NCI-H1930 (cell line): Measurements from ENCODE around the gene LYL1.
"Not testable (repeated sequence)": the region's sequence is repeated elsewhere in the genome, so short reads cannot be mapped to it uniquely, and the experiment has no call there.

ENCODE experiments used
- DNase-seq, 2 experiments: peaks; one replicate each; lab custom pipeline; 2025; lab: John Stamatoyannopoulos, UW

The LYL1 gene

DNA sequence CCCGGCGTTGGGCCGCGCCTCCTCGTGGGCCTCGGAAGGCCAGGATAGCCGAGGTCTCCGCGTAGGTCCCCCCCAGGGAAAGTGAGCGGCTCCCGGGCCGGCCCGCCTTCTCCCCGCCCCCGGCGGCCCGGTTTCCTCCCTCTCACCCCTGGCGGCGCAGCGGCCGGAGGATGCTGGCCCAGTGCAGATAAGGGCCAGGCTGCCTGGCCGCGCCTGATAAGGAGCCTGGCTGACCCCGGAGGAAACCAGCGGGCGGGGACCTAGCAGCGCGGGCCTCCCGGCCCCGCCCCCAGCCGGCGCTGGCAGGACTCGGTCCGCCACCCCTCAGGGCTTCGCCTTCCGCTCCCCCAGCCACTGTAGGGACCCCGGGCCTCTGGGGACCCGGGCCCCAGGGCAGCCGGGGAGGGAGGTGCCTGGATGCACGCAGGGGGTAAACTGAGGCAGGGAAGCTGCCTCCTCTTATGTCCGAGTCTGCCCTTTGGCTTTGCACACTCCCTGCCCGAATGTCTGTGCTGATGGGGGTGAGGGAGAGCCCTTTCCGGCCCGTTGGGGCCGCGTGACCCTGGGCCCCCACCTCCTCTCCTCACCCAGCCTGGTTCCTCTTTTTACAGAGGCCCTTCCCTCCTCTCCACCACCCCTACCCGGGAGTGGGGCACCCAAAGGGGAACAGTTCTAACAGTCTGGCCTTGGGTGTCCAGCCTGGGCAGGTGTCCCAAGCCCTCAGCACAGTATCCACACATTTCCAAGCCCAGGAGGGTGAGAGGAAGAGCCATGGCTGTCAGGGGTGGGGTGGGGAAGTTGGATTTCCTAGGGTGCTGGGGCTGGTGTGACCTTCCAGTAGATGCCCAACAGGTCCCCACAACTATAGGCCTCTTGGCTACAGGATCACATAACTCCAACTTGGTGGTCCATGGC is at the start of gene LYL1:
Gene LYL1 (minus strand): TSS at position 193 of the 915 bp plus-strand sequence. CDS start 1,687 bp downstream, outside the sequence.
- no peak for DNase-seq

DNA sequence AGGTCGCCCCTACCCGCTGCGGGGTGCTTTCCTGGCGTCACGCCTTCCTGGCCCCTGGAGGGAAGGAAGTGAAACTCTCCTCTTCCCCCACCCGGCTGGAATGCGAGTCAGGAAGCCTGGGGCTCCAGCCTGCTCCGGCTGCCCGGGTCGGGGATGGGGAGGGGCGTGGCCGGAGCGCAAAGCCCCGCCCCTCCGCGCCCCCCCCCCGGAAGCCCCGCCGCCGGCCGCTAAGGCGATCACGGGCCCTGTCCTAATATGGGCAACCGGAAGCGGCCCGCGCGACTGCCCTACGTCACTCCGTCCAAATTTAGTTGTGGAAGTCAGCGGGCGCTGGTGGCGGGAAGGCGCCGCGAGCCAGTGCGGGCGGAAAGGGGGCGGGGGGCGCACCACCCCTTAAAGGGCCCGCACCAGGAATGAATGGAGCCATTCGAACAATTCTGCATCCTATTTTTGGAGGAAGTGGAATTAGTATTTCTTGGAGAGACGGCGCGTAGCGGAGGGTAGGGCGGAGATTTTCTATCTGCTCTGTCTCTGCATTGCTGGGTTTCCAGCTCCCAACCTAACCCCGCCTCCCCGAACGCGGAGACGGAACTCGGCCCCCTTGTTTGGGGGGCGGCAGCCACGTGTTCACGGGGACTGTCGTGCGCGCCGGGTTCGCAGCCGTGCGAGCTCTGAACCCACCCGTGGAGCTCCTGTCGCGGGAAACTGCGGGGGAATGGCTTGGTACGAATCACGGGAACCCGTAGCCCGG is 49.1 kb upstream of the LYL1 start:
- DNase-seq = peak; percentile 87 to 93

DNA sequence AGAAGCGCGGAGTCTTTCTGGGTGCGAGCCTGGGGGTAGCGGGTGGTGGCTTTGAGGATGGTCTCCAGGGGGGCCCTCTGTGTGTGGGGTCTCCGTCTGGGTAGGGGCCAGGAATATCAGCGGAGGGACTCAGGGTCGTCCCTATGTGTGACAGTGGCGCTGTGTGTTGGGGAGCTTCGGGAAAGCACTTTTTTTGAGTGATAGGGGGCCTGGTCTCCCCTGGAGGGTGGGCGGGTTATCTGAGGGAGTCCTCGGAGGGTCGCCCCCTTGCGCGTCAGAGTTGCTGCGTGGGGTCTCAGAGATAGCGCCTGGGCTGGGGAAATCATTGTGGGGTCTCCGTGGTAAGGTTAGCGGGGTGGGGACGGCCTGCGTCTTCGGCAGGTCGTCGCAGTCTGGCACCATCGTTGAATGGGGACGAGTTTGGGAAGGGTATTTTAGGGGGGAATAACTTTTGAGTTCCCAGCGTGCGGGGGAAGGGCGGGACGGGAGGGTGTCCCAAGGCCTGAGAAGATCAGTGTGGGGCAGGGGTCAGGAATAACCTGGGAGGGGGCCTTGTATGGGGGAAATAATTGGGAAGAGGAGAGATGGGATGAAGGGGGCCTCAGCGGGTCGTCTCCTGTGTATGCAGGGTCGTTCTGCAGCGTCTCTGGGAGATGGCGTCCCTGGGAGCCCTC is 48.4 kb upstream of the LYL1 start:
- DNase-seq = no peak

DNA sequence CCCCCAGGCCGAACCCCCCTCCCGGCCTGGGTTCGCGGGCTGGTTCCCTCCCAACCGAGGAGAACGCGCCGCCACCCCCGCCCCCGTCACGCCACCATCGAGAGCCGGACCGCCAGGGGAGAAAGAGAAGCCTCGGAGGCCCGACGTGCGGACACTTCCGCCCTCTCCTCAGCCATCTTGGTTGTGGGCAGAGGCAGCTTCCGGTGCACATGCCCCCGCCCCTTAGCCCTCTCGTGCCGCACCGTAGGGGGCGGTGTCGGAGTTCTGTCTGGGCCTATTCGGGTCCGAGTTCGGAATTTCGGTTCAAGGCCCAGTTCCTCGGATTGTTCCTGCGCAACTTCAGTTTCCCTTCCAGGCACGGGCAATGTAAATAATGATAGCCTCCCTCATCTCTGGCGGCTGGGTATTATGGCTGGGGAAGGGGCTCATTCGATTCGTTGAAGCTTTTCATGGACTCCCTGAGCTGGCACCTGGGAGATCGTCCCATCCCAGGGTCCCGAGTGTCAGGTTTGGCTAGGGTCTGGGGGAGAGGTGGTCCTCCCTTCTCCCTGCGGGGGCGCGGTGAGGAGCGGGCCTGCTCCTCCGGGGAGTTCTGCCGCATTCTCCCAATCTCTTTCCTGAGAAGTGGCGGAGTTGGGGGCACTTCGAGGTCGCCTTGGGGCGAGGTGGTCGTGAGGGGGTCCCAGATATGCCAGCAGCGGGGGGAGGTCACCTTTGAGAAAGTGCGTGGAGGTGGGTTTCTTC is 47.7 kb upstream of the LYL1 start, which contains the start of the genes IER2 and STX10:
Gene IER2 (plus strand): TSS at position 225 of the 744 bp plus-strand sequence. CDS start 2,776 bp downstream, outside the sequence.
Gene STX10 (minus strand): TSS at position 189 of the 744 bp plus-strand sequence. CDS start 202 bp downstream, outside the sequence.
- DNase-seq = peak; percentile 78 to 85

DNA sequence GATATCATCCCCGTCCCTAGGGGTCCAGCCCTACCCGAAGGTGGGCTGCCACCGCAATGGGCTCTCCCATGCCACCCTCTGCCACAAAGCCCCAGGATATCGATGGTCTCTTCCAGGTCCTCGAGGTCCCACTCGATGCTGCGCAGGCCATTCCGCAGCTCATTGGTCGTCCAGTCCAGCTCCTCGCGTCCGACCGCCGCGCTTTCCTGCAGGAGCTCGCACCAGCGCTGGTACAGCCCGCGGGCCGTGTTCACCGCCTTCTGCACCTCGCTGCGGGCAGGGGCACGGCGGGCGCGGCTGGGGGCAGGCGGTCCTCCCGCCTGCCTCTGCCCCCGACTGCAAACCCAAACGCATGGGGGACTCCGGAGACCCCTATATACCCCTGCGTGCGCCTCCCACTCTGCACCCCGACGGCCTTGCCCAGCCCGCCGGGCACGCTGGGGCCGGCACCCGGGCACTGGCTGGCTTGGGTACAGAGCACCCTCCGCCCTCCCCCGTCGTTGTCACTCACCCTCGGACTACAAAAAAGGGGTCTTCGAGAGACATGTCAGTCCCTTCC is 47.0 kb upstream of the LYL1 start:
- no peak for DNase-seq

DNA sequence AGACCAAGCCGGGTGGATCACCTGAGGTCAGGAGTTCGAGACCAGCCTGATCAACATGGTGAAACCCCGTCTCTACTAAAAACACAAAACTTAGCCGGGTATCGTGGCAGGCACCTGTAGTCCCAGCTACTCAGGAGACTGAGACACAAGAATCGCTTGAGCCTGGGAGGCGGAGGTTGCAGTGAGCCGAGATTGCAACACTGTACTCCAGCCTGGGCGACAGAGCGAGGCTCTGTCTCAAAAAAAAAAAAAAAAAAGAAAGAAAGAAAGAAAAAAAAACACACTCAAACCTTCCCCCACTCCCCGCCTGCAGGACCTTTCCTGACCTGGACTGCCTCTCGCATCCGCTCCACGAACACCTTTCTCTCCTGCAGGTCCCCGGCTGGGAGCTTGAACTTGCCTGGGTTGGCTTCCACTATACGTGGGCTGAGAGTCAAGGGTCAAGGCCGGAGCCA is 46.5 kb upstream of the LYL1 start:
- DNase-seq = not testable (repeated sequence)

DNA sequence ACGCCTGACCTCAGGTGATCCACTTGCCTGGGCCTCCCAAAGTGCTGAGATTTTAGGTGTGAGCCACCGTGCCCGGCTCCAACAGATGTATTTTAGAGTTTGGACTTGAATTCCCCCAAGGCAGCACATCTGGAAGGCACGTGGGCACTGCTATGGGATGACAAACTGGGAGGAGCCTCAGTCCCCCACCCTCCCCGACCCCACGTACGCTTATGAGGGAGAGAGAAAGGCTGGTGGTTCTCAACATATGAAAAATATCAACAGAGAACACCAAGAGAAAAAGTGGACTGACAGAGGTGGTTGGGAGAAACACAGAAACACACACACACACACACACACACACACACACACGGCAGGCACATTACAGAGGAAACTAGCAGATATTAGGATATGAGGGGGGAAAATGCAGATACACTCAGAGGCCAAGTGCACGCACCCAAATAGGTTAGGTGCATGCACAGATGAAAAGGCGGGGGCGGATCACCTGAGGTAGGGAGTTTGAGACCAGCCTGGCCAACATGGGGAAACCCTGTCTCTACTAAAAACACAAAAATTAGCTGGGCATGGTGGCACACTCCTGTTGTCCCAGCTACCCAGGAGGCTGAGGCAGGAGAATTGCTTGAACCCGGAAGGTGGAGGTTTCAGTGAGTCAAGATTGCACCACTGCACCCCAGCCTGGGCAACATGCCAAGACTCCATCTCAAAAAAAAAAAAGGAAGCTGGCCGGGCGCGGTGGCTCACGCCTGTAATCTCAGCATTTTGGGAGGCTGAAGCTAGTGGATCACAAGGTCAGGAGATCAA is 44.3 kb upstream of the LYL1 start:
- DNase-seq = no peak

DNA sequence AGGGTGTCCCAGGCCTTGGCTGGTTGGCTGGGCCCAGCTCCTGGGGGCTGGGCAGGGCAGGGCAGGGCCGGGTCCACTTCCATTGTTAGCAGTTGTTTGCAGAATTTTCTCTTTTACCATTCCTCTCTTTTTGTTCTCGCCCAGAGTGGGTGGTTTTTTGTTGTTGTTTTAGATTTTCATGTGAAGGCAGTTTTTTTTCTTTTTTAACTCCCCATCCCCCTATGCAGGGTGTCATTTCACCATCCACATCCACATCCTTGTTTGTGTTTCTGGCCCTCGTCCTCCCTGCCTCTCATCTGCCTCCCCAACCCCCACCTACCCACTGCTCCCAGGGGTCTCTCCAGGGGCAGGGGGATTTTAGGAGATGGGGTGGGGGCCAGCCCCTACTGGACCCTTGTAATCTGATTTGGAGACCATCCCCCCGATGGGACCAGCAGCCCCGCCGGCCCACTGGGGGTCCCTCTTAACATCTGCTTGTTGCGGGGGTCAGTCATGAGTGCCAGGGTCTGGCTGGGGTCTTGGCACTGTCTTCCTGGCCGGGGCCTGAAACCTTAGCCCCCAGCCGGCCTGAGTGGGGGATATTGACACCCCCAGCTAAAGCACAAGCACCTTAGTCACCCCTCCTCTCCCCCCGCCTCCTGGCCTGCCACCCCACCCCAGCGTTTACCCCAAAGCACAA is 37.1 kb upstream of the LYL1 start:
- DNase-seq = no peak

DNA sequence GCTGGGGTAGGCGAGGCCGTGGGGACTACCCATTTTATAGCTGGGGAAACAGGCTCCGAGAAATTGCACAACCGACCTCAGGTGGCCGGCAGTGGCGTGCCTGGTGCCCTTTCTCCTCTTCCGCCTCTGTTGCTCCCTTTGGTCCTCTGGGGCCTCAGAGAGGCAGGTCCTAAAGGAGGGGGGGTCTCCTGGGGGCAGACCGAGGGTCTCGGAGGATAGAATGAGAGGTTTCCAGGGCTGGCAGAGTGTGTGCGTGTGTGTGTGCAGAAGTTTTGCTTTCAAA is 36.2 kb upstream of the LYL1 start:
- no peak for DNase-seq

DNA sequence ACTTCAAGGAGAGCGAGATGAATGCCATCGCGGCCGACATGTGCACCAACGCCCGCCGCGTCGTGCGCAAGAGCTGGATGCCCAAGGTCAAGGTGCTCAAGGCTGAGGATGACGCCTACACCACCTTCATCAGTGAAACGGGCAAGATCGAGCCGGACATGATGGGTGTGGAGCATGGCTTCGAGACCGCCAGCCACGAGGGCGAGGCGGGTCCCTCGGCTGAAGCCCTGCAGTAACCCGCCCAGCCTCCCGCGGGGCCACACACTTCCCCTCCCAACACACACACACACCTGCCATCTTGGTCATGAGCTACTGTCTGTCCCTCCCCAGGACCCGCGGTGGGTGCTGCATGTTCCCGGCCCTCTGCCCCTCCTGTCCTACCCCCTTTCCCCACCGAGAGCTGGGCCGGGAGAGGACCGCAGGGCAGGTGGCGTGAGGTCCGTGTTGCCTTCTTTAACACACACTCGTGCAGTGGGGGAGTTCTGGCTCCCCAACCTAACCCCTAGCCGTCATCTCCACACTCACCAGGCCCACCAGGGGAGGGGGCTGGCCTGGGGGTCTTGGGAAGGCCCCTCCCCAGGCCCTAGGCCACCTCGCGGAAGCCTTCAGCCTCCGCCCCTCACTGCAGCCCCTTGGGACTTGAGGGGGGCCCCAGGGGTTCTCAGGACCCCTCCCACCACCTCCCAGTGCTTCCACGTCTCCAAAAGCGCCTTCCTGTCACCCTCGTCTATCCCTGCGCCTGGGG is 35.7 kb upstream of the LYL1 start:
- no peak for DNase-seq

DNA sequence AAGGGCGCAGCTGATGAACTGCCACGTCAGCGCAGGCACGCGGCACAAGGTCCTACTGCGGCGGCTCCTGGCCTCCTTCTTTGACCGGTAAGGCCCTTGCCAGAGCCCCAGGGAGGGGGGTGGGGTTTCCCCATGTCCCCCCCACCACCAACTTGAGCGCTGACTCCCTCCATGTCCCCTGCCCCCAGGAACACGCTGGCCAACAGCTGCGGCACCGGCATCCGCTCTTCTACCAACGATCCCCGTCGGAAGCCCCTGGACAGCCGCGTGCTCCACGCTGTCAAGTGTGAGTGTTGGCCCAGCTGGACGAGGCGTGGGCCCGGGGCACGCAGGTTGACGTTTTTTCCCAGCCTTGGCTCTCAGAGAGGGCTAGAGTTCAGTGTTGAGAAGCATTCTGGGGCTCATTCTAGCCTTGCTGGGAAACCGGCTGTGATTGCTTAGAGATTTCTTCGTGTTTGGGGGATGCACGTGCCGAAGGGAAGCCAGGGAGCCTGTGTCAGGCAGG is 34.7 kb upstream of the LYL1 start:
- no peak for DNase-seq

DNA sequence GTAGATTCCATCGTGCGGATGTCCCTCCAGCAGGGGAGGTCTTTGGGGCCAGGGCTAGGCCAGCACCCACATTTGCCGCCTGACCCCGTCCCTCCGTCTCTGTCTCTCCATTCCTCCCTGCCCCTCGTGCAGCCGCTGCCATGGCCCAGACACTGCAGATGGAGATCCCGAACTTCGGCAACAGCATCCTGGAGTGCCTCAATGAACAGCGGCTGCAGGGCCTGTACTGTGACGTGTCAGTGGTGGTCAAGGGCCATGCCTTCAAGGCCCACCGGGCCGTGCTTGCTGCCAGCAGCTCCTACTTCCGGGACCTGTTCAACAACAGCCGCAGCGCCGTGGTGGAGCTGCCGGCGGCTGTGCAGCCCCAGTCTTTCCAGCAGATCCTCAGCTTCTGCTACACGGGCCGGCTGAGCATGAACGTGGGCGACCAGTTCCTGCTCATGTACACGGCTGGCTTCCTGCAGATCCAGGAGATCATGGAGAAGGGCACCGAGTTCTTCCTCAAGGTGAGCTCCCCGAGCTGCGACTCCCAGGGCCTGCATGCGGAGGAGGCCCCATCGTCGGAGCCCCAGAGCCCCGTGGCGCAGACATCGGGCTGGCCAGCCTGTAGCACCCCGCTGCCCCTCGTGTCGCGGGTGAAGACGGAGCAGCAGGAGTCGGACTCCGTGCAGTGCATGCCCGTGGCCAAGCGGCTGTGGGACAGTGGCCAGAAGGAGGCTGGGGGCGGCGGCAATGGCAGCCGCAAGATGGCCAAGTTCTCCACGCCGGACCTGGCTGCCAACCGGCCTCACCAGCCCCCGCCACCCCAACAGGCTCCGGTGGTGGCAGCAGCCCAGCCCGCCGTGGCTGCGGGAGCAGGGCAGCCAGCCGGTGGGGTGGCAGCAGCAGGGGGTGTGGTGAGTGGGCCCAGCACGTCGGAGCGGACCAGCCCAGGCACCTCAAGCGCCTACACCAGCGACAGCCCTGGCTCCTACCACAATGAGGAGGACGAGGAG is 32.7 kb upstream of the LYL1 start:
- no peak for DNase-seq

DNA sequence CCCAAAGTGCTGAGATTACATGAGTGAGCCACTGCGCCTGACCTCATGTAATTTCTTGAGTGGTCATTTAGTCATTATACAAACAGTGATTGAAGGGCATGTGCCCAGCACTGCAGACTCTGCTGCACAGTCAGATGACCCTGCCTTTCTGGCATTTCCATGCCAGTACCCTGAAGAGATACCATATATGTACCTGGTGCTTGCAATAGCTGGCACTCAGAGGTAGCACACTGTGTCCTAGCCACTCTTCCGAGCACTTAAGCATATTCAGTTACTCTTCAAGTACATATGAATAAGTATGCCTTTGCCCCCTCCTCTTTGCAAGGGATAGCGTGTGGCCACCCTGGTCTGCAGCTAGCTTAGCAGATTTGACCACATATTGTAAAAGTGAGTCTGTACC is 32.0 kb upstream of the LYL1 start:
- DNase-seq = no peak

DNA sequence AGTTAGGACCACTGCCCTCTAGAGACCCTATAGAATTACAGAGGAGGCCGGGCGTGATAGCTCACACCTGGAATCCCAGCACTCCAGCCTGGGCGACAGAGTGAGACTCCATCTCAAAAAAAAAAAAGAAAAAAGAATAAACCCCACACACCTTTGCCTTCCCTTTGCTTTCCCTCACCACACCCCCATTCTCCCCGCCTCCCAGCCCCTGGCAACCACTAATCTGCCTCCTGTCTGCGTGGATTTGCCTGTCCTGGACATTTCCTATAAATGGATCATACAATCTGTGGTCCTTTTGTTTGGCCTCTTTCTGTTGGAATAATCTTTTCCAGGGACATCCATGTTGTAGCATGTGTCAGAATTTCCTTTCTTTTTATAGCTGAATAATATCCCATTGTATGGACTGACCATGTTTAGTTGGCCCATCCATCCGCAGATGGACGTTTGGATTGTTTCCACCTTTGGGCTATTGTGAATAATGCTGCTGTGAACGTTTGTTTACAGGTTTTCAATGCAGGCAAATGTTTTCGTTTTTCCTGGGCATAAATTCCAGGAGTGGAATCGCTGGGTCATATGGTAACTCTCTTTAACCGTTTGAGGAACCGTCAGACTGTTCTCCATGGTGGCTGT is 30.7 kb upstream of the LYL1 start:
- DNase-seq = no peak

DNA sequence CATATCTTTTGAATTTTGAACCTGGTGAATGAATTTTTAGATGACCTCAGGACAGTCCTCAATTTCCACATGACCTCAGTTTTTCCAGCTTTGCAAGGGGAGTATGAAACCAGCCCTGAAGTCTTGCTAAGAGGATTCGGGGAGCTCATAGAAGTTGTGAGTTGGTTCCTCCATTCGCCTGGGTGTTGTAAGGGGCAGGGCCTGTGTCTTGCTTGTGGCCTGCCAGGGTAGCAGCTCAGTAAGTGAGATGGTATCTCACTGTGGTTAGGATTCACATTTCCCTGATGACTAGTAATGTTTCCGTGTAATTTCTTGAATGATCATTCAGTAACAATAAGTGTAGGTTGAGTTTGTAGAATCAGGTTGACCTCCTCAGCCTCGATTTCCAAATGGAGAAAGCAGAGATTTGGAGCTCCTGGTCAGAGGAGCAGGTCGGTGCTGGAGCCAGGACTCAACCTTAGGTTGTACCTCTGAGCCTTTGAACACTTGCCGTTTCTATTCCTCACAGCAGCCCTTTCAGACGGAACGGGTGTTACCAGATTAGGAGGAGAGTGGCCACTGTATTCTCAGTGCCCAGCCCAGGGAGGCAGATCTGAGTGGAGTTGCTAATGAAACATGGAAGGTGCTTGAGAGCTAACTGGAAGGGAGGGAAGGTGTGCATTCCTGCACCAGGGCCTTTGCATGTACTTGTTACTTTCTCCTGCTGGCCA is 30.0 kb upstream of the LYL1 start:
- no peak for DNase-seq

DNA sequence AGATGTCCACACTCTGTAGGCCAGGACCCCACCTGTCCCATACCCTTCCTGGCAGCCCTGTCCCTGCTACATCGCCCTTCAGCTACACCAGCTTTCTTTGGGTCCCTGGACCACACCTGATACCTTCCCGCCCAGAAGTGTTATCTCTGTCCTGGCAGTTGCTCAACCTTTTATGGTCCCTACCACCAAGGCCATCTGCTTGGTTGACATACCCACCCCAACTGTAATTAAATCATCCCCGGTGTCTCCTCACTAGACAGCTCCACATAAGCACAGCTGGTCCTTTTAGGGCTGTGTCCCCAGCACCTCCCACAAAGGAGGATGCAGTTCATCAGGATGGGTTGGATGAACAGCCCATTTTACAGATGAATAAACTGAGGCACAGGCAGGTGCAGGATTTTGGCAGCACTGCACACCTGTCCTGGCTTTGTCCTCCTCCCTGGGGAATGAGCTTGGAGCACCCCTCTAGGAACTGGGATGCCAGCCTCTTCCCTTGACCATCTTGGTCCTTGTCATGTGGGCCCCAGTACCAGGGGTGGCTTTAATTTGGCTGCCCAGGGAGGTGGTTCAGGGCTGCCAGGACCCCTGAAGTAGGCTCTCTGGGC is 28.3 kb upstream of the LYL1 start:
- DNase-seq = no peak
